ENCODE data around the gene TBCK. TPM values are rescaled to one million over a fixed set of nuclear protein-coding genes. Genes with fewer than 3 reads are reported as not detected.

TBCK gene
- total RNA-seq, 1 experiment from 2014 or later, result 22.3 TPM

GRCh38 chr4:106304632-106305031 lies 11.4 kb downstream of the TBCK start:
- Histone ChIP-seq H3K4me2 (ENCODE audit: low read length) (no peak overlapping the region), H3K27ac (ENCODE audit: low read depth, low read length) (no peak overlapping the region), H3K79me2 (ENCODE audit: insufficient read depth, low read length) (no peaks in the 10 kb centered on the region; the same call in 1 of the 2 replicates), H4K20me1 (ENCODE audit: insufficient read depth) (no peaks in the 10 kb centered on the region), H3K9ac (ENCODE audit: low read length) (no peak overlapping the region), H3K9me2 (ENCODE audit: insufficient read depth) (no peaks in the 10 kb centered on the region), H2AFZ (ENCODE audit: low read depth, low read length, poor library complexity, severe bottlenecking) (no peak overlapping the region), H3K4me1 (ENCODE audit: control insufficient read depth in 1 of 2, insufficient read depth in 2 of 2, low read length in 2 of 2) (no peaks in the 10 kb centered on the region), H3K4me3 (replicated peaks in 1 of 2; ENCODE audit: low read depth in 1 of 2, low read length in 2 of 2) (no peak overlapping the region), H3K9me3 (ENCODE audit: control insufficient read depth in 1 of 2, insufficient read depth in 1 of 2, low read depth in 1 of 2, low read length in 2 of 2) (no peaks in the 10 kb centered on the region), H3K36me3 (ENCODE audit: control insufficient read depth in 1 of 2, insufficient read depth in 2 of 2, low read length in 2 of 2) (no peaks in the 10 kb centered on the region), H3K27me3 (ENCODE audit: insufficient read depth, low read length) (no peaks in the 10 kb centered on the region)
- ChIA-PET POLR2A (interaction anchor here (2.2 kb wide), 1 partner anchor 11 kb away, joined by 5 read pairs; the partner anchor contains the start of genes AIMP1 and TBCK), CTCF (no interaction called here), RAD21 (ENCODE audit: low non-redundant PET in 1 of 2, low total read pairs in 2 of 2, uncharacterized antibody in 2 of 2, unreplicated experiment in 2 of 2) (no interaction called here)
- intact Hi-C loops (cut with micrococcal nuclease), result no loop called here
- no peak for DNase-seq (ENCODE audit: low read depth, low spot score)
- no peak for TF ChIP-seq YY1 (IDR thresholded peaks at IDR 0.05; ENCODE audit: extremely low read depth, insufficient replicate concordance, low read depth, low read length)
- TF ChIP-seq JUND (IDR thresholded peaks at IDR 0.05), result no peak
- TF ChIP-seq ZNF274 (IDR thresholded peaks at IDR 0.05; ENCODE audit: low read depth, low read length), result no peak
- no peak for TF ChIP-seq CBX3 (IDR thresholded peaks at IDR 0.05; ENCODE audit: low read depth)
- BruUV-seq (replicated peaks), result no TSS peak
- ATAC-seq, result no peak

DNA sequence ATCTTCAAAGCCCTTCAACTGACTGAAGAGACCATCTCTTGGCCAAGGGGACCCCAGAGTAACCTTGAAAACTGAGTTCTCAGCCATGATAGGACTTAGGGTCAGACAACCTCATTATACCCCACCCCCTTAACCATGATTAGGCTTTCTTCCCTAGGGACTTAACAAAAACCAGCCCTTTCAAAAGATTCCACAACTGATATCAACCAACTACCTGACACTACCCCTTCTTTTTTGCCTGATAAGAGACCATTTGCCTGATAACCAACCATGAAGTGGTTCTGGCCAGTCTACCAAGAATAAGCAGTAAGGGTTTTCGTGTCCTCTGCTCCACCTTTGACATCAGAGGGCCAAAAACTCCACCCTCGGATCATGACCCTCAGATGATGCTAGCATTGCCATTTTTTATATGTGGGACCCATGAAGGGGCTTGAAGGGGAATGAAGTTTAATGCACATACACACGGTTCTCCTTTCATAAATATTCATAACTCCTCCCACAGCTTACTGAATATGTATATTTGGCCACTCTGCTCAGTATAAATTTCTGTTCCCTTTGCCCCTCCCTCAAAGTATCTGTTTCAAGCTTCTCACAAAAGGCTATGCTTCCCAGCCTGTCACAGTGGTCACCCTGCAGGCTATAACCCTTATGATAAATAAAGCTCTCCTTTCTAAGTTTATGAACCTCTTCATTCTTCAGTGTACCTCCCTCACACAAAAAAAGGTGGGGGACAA lies 12.3 kb downstream of the TBCK start:
- RAD21 ChIA-PET (ENCODE audit: low non-redundant PET in 1 of 2, low total read pairs in 2 of 2, uncharacterized antibody in 2 of 2, unreplicated experiment in 2 of 2), result no interaction called here
- H3K4me3 ChIP-seq (replicated peaks in 1 of 2; ENCODE audit: low read depth in 1 of 2, low read length in 2 of 2), result no peak overlapping the region
- intact Hi-C loops (cut with micrococcal nuclease), result no loop called here
- H3K27ac ChIP-seq (ENCODE audit: low read depth, low read length), result no peak overlapping the region
- POLR2A ChIA-PET, result interaction anchor here (2.2 kb wide), 1 partner anchor 12 kb away, joined by 5 read pairs; the partner anchor contains the start of genes AIMP1 and TBCK
- H3K9ac ChIP-seq (ENCODE audit: low read length), result no peak overlapping the region
- DNase-seq (ENCODE audit: low read depth, low spot score), result no peak
- no peaks in the 10 kb centered on the region for H4K20me1 ChIP-seq (ENCODE audit: insufficient read depth)
- no peak overlapping the region for H2AFZ ChIP-seq (ENCODE audit: low read depth, low read length, poor library complexity, severe bottlenecking)
- TF ChIP-seq SIN3A (IDR thresholded peaks at IDR 0.05; ENCODE audit: low read depth) (no peak), ZFX (IDR thresholded peaks at IDR 0.05) (no peak), SRF (IDR thresholded peaks at IDR 0.05; ENCODE audit: low read depth) (no peak), YY1 (IDR thresholded peaks at IDR 0.05; ENCODE audit: extremely low read depth, insufficient replicate concordance, low read depth, low read length) (no peak), REST (IDR thresholded peaks at IDR 0.05; ENCODE audit: low read depth) (no peak), TCF7L2 (IDR thresholded peaks at IDR 0.05; ENCODE audit: borderline replicate concordance, extremely low read depth, insufficient read depth, insufficient read length) (no peak), ZNF274 (IDR thresholded peaks at IDR 0.05; ENCODE audit: low read depth, low read length) (no peak), CEBPB (IDR thresholded peaks at IDR 0.05; ENCODE audit: low read depth) (no peak), ATF3 (IDR thresholded peaks at IDR 0.05) (no peak), EGR1 (IDR thresholded peaks at IDR 0.05; ENCODE audit: low read depth) (no peak), POLR2AphosphoS5 (IDR thresholded peaks at IDR 0.05; ENCODE audit: low read depth, low read length) (no peak), ELF1 (IDR thresholded peaks at IDR 0.05; ENCODE audit: borderline replicate concordance, low read depth) (no peak), POLR2A (IDR thresholded peaks at IDR 0.05; ENCODE audit: borderline replicate concordance, extremely low read depth, insufficient read depth, insufficient read length) (no peak), CBX3 (IDR thresholded peaks at IDR 0.05; ENCODE audit: low read depth) (no peak), MAX (IDR thresholded peaks at IDR 0.05) (no peak), JUND (IDR thresholded peaks at IDR 0.05) (no peak), SP1 (IDR thresholded peaks at IDR 0.05; ENCODE audit: low read depth) (no peak)
- ATAC-seq, result no peak
- H3K9me2 ChIP-seq (ENCODE audit: insufficient read depth), result no peaks in the 10 kb centered on the region
- no peaks in the 10 kb centered on the region for H3K9me3 ChIP-seq (ENCODE audit: control insufficient read depth in 1 of 2, insufficient read depth in 1 of 2, low read depth in 1 of 2, low read length in 2 of 2)
- CTCF ChIA-PET, result no interaction called here
- H3K27me3 ChIP-seq (ENCODE audit: insufficient read depth, low read length), result no peaks in the 10 kb centered on the region
- no peaks in the 10 kb centered on the region for H3K4me1 ChIP-seq (ENCODE audit: control insufficient read depth in 1 of 2, insufficient read depth in 2 of 2, low read length in 2 of 2)
- H3K79me2 ChIP-seq (ENCODE audit: insufficient read depth, low read length), result no peaks in the 10 kb centered on the region; the same call in 1 of the 2 replicates
- no peak overlapping the region for H3K4me2 ChIP-seq (ENCODE audit: low read length)
- no peaks in the 10 kb centered on the region for H3K36me3 ChIP-seq (ENCODE audit: control insufficient read depth in 1 of 2, insufficient read depth in 2 of 2, low read length in 2 of 2)
- no TSS peak for BruUV-seq (replicated peaks)
